ENCODE results near the gene CLEC14A.

The CLEC14A gene

GRCh38 chr14:38224338-38224737, 31.6 kb downstream of the CLEC14A start:
- no peak for DNase-seq
- H3K4me3 ChIP-seq (ENCODE audit: control insufficient read depth in 1 of 7, extremely low read depth in 1 of 7, insufficient read depth in 4 of 7, low read depth in 2 of 7, low read length in 6 of 7): no peak overlapping the region
- no peak overlapping the region for H3K27ac ChIP-seq (ENCODE audit: insufficient read depth in 1 of 2, low read depth in 1 of 2, low read length in 2 of 2, poor library complexity in 1 of 2, severe bottlenecking in 2 of 2)
- no peaks in the 10 kb centered on the region for H3K4me1 ChIP-seq (ENCODE audit: control extremely low read depth in 1 of 4, control insufficient read depth in 4 of 4, insufficient read depth in 4 of 4, low read length in 3 of 4)
- no peaks in the 10 kb centered on the region for H3K36me3 ChIP-seq (ENCODE audit: control insufficient read depth in 4 of 4, insufficient read depth in 4 of 4, low read length in 3 of 4)
- no peaks in the 10 kb centered on the region for H3K9me3 ChIP-seq (ENCODE audit: control extremely low read depth in 1 of 5, control insufficient read depth in 4 of 5, insufficient read depth in 2 of 5, low read depth in 1 of 5, low read length in 4 of 5)
- CTCF ChIA-PET: no interaction called here
- H3K27me3 ChIP-seq (replicated peaks in 2 of 5; ENCODE audit: control insufficient read depth in 4 of 5, insufficient read depth in 5 of 5, low read length in 4 of 5): no peaks in the 10 kb centered on the region
- POLR2A ChIA-PET: no interaction called here

GRCh38 chr14:38221077-38221476, 34.8 kb downstream of the CLEC14A start:
- Histone ChIP-seq H3K27me3 (replicated peaks in 2 of 5; ENCODE audit: control insufficient read depth in 4 of 5, insufficient read depth in 5 of 5, low read length in 4 of 5) (peaks cover 0 to 5% (median 2%) of the 10 kb centered on the region in 5 experiments), H3K9me3 (ENCODE audit: control extremely low read depth in 1 of 5, control insufficient read depth in 4 of 5, insufficient read depth in 2 of 5, low read depth in 1 of 5, low read length in 4 of 5) (no peaks in the 10 kb centered on the region), H3K4me1 (ENCODE audit: control extremely low read depth in 1 of 4, control insufficient read depth in 4 of 4, insufficient read depth in 4 of 4, low read length in 3 of 4) (no peaks in the 10 kb centered on the region), H3K27ac (ENCODE audit: insufficient read depth in 1 of 2, low read depth in 1 of 2, low read length in 2 of 2, poor library complexity in 1 of 2, severe bottlenecking in 2 of 2) (no peak overlapping the region), H3K4me3 (ENCODE audit: control insufficient read depth in 1 of 7, extremely low read depth in 1 of 7, insufficient read depth in 4 of 7, low read depth in 2 of 7, low read length in 6 of 7) (no peak overlapping the region), H3K36me3 (ENCODE audit: control insufficient read depth in 4 of 4, insufficient read depth in 4 of 4, low read length in 3 of 4) (no peaks in the 10 kb centered on the region)
- WGBS (ENCODE audit: insufficient coverage): 100% methylated on average over 2 of the region's 3 CpGs
- POLR2A ChIA-PET: no interaction called here
- CTCF ChIA-PET: interaction anchor here (1.0 kb wide), 1 partner anchor 13 kb away, joined by 3 read pairs; no protein-coding TSS in a partner anchor
- DNase-seq: no peak

GRCh38 chr14:38217553-38217952, 38.3 kb downstream of the CLEC14A start:
- POLR2A ChIA-PET: no interaction called here
- CTCF ChIA-PET: no interaction called here
- peaks cover 0 to 25% (median 14%) of the 10 kb centered on the region in 5 experiments for H3K27me3 ChIP-seq (replicated peaks in 2 of 5; ENCODE audit: control insufficient read depth in 4 of 5, insufficient read depth in 5 of 5, low read length in 4 of 5)

GRCh38 chr14:38213001-38213400, 42.9 kb downstream of the CLEC14A start:
- ChIA-PET CTCF (no interaction called here), POLR2A (no interaction called here)
- no peaks in the 10 kb centered on the region for H3K36me3 ChIP-seq (ENCODE audit: control insufficient read depth in 4 of 4, insufficient read depth in 4 of 4, low read length in 3 of 4)
- no peak for DNase-seq
- H3K4me1 ChIP-seq (ENCODE audit: control extremely low read depth in 1 of 4, control insufficient read depth in 4 of 4, insufficient read depth in 4 of 4, low read length in 3 of 4): peaks cover 0 to 33% (median 19%) of the 10 kb centered on the region in 4 experiments
- peaks cover 0 to 70% (median 47%) of the 10 kb centered on the region in 5 experiments for H3K27me3 ChIP-seq (replicated peaks in 2 of 5; ENCODE audit: control insufficient read depth in 4 of 5, insufficient read depth in 5 of 5, low read length in 4 of 5)
- no CpG with 5 or more reads among the region's 2 CpGs for WGBS (ENCODE audit: insufficient coverage)
- no peak overlapping the region for H3K4me3 ChIP-seq (ENCODE audit: control insufficient read depth in 1 of 7, extremely low read depth in 1 of 7, insufficient read depth in 4 of 7, low read depth in 2 of 7, low read length in 6 of 7)
- no peak overlapping the region for H3K27ac ChIP-seq (ENCODE audit: insufficient read depth in 1 of 2, low read depth in 1 of 2, low read length in 2 of 2, poor library complexity in 1 of 2, severe bottlenecking in 2 of 2)
- no peaks in the 10 kb centered on the region for H3K9me3 ChIP-seq (ENCODE audit: control extremely low read depth in 1 of 5, control insufficient read depth in 4 of 5, insufficient read depth in 2 of 5, low read depth in 1 of 5, low read length in 4 of 5)

More at GRCh38 chr14:38217553-38217952, 38.3 kb downstream of the CLEC14A start:
- Histone ChIP-seq H3K4me1 (ENCODE audit: control extremely low read depth in 1 of 4, control insufficient read depth in 4 of 4, insufficient read depth in 4 of 4, low read length in 3 of 4) (no peaks in the 10 kb centered on the region), H3K27ac (ENCODE audit: insufficient read depth in 1 of 2, low read depth in 1 of 2, low read length in 2 of 2, poor library complexity in 1 of 2, severe bottlenecking in 2 of 2) (no peak overlapping the region), H3K9me3 (ENCODE audit: control extremely low read depth in 1 of 5, control insufficient read depth in 4 of 5, insufficient read depth in 2 of 5, low read depth in 1 of 5, low read length in 4 of 5) (no peaks in the 10 kb centered on the region), H3K36me3 (ENCODE audit: control insufficient read depth in 4 of 4, insufficient read depth in 4 of 4, low read length in 3 of 4) (no peaks in the 10 kb centered on the region), H3K4me3 (ENCODE audit: control insufficient read depth in 1 of 7, extremely low read depth in 1 of 7, insufficient read depth in 4 of 7, low read depth in 2 of 7, low read length in 6 of 7) (no peak overlapping the region)
- no peak for DNase-seq
- 94% methylated on average over 2 of the region's 2 CpGs for WGBS (ENCODE audit: insufficient coverage)

- ChIA-PET CTCF (no interaction called here), POLR2A (no interaction called here)
- H3K36me3 ChIP-seq (ENCODE audit: control insufficient read depth in 4 of 4, insufficient read depth in 4 of 4, low read length in 3 of 4): no peaks in the 10 kb centered on the region
- H3K9me3 ChIP-seq (ENCODE audit: control extremely low read depth in 1 of 5, control insufficient read depth in 4 of 5, insufficient read depth in 2 of 5, low read depth in 1 of 5, low read length in 4 of 5): no peaks in the 10 kb centered on the region
- no peak overlapping the region for H3K4me3 ChIP-seq (ENCODE audit: control insufficient read depth in 1 of 7, extremely low read depth in 1 of 7, insufficient read depth in 4 of 7, low read depth in 2 of 7, low read length in 6 of 7)
- no peak for DNase-seq
- peaks cover 0 to 37% (median 22%) of the 10 kb centered on the region in 4 experiments for H3K4me1 ChIP-seq (ENCODE audit: control extremely low read depth in 1 of 4, control insufficient read depth in 4 of 4, insufficient read depth in 4 of 4, low read length in 3 of 4)
- no peak overlapping the region for H3K27ac ChIP-seq (ENCODE audit: insufficient read depth in 1 of 2, low read depth in 1 of 2, low read length in 2 of 2, poor library complexity in 1 of 2, severe bottlenecking in 2 of 2)
- peaks cover under 1 to 77% (median 54%) of the 10 kb centered on the region in 5 experiments for H3K27me3 ChIP-seq (replicated peaks in 2 of 5; ENCODE audit: control insufficient read depth in 4 of 5, insufficient read depth in 5 of 5, low read length in 4 of 5)
Measured at GRCh38 chr14:38212111-38212510, 43.8 kb downstream of the CLEC14A start.

- POLR2A ChIA-PET: no interaction called here
Measured at GRCh38 chr14:38211255-38211735, 44.6 kb downstream of the CLEC14A start.

GRCh38 chr14:38210587-38211216, 45.2 kb downstream of the CLEC14A start:
- peaks cover 2 to 87% (median 55%) of the 10 kb centered on the region in 5 experiments for H3K27me3 ChIP-seq (replicated peaks in 2 of 5; ENCODE audit: control insufficient read depth in 4 of 5, insufficient read depth in 5 of 5, low read length in 4 of 5)
- ChIA-PET CTCF (interaction anchor here (0.6 to 1.2 kb wide), 3 partner anchors 11 to 47 kb away, joined by 3 read pairs; no protein-coding TSS in a partner anchor), POLR2A (no interaction called here)
- peak in 2 of 3 donors; percentile 27 to 34 for DNase-seq
- peak overlapping the region in 4 of 7 experiments; percentile 39 to 55 (median 43) for H3K4me3 ChIP-seq (ENCODE audit: control insufficient read depth in 1 of 7, extremely low read depth in 1 of 7, insufficient read depth in 4 of 7, low read depth in 2 of 7, low read length in 6 of 7)
- H3K27ac ChIP-seq (ENCODE audit: insufficient read depth in 1 of 2, low read depth in 1 of 2, low read length in 2 of 2, poor library complexity in 1 of 2, severe bottlenecking in 2 of 2): no peak overlapping the region
- WGBS (ENCODE audit: insufficient coverage): 2% methylated on average over 25 of the region's 29 CpGs
- no peaks in the 10 kb centered on the region for H3K36me3 ChIP-seq (ENCODE audit: control insufficient read depth in 4 of 4, insufficient read depth in 4 of 4, low read length in 3 of 4)
- H3K4me1 ChIP-seq (ENCODE audit: control extremely low read depth in 1 of 4, control insufficient read depth in 4 of 4, insufficient read depth in 4 of 4, low read length in 3 of 4): peaks cover 0 to 37% (median 22%) of the 10 kb centered on the region in 4 experiments
- peaks cover 2 to 6% (median 4%) of the 10 kb centered on the region in 5 experiments for H3K9me3 ChIP-seq (ENCODE audit: control extremely low read depth in 1 of 5, control insufficient read depth in 4 of 5, insufficient read depth in 2 of 5, low read depth in 1 of 5, low read length in 4 of 5)

More at GRCh38 chr14:38211255-38211735, 44.6 kb downstream of the CLEC14A start:
- peaks cover 0 to 37% (median 22%) of the 10 kb centered on the region in 4 experiments for H3K4me1 ChIP-seq (ENCODE audit: control extremely low read depth in 1 of 4, control insufficient read depth in 4 of 4, insufficient read depth in 4 of 4, low read length in 3 of 4)
- WGBS (ENCODE audit: insufficient coverage): 5% methylated on average over 16 of the region's 34 CpGs
- DNase-seq: peak in 1 of 3 donors; percentile 17
- peaks cover 2 to 82% (median 56%) of the 10 kb centered on the region in 5 experiments for H3K27me3 ChIP-seq (replicated peaks in 2 of 5; ENCODE audit: control insufficient read depth in 4 of 5, insufficient read depth in 5 of 5, low read length in 4 of 5)
- H3K4me3 ChIP-seq (ENCODE audit: control insufficient read depth in 1 of 7, extremely low read depth in 1 of 7, insufficient read depth in 4 of 7, low read depth in 2 of 7, low read length in 6 of 7): peak overlapping the region in 3 of 7 experiments; percentile 36 to 39 (median 36)
- CTCF ChIA-PET: interaction anchor here (0.6 to 1.2 kb wide), 2 partner anchors 12 to 14 kb away, joined by 3 read pairs; no protein-coding TSS in a partner anchor
- H3K27ac ChIP-seq (ENCODE audit: insufficient read depth in 1 of 2, low read depth in 1 of 2, low read length in 2 of 2, poor library complexity in 1 of 2, severe bottlenecking in 2 of 2): no peak overlapping the region
- H3K36me3 ChIP-seq (ENCODE audit: control insufficient read depth in 4 of 4, insufficient read depth in 4 of 4, low read length in 3 of 4): no peaks in the 10 kb centered on the region
- peaks cover 0 to 1% (median 0%) of the 10 kb centered on the region in 5 experiments for H3K9me3 ChIP-seq (ENCODE audit: control extremely low read depth in 1 of 5, control insufficient read depth in 4 of 5, insufficient read depth in 2 of 5, low read depth in 1 of 5, low read length in 4 of 5)

All from common myeloid progenitor, CD34-positive (primary cell).